Measurements from ENCODE around the gene FER.
"Not testable (repeated sequence)": the region's sequence is repeated elsewhere in the genome, so short reads cannot be mapped to it uniquely, and the experiment has no call there.

GRCh38 chr5:108866097-108866496, 118.4 kb downstream of the FER start:
- TF ChIP-seq ZNF275 (CRISPR knock-in tag; IDR thresholded peaks at IDR 0.05; ENCODE audit: borderline replicate concordance); ZNF207 (IDR thresholded peaks at IDR 0.05; ENCODE audit: borderline replicate concordance): not testable (repeated sequence)

Data from HepG2 (cell line).